A673 (cell line): ENCODE measurements around the gene ITPR1.

ENCODE experiments used
- EZH2 ChIP-seq: fragments of 200-600 bp; sonication (generic); IDR thresholded peaks from 2 replicates; pipeline ENCODE4 v1.6.1; 2017; ENCODE audit warnings: borderline replicate concordance, low read depth, mild to moderate bottlenecking, mixed read lengths, antibody characterized with exemption, low read length; ENCODE audit not compliant: poor library complexity, severe bottlenecking
- TF ChIP-seq, protein P1 (sequence below): fragments of 300-800, 200-600 bp; sonication (generic); conservative IDR thresholded peaks from 2 replicates; pipeline ENCODE4 v1.5.1; 2017; ENCODE audit warnings: low read depth, mild to moderate bottlenecking, antibody characterized with exemption, low read length, moderate library complexity, mixed read lengths

- TF ChIP-seq, protein P1, sequence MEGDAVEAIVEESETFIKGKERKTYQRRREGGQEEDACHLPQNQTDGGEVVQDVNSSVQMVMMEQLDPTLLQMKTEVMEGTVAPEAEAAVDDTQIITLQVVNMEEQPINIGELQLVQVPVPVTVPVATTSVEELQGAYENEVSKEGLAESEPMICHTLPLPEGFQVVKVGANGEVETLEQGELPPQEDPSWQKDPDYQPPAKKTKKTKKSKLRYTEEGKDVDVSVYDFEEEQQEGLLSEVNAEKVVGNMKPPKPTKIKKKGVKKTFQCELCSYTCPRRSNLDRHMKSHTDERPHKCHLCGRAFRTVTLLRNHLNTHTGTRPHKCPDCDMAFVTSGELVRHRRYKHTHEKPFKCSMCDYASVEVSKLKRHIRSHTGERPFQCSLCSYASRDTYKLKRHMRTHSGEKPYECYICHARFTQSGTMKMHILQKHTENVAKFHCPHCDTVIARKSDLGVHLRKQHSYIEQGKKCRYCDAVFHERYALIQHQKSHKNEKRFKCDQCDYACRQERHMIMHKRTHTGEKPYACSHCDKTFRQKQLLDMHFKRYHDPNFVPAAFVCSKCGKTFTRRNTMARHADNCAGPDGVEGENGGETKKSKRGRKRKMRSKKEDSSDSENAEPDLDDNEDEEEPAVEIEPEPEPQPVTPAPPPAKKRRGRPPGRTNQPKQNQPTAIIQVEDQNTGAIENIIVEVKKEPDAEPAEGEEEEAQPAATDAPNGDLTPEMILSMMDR = no peak
- no peak for TF ChIP-seq EZH2
Measured at GRCh38 chr3:4461468-4462090, 31.6 kb upstream of the ITPR1 start.
